Measurements from ENCODE around the gene CEP112.

DNA sequence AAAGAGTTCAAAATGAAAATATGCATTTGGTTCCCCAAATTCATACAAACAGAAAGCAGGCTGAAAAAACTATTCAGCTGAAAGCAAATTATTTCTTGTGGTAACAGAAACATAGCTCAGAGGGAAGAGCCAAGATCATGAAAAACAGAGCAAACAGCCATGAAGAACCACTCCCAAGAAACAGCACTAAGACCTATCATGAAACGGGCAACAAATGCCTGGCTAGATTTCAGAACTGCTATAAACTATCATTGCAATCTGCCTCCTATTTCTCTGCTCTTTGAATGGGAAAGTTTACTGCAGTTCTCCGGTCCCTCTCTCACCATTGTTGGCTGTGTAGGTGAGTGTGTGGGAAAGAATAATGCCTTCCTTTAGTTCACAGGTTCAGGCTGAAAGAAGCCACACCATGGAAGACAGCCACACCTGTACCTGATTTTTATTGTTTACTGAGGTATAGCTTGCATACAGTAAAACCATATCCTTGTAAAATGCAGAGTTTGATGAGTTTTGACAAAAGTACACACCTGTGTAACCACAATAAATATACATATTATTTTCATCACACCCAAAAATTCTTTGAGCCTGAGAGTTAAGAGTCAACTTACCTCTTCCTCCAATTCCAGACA lies 48.2 kb downstream of the CEP112 start:
- no peak for TF ChIP-seq ARHGAP35 (CRISPR knock-in tag; IDR thresholded peaks at IDR 0.05; ENCODE audit: borderline replicate concordance)
- no peak for TF ChIP-seq ZNF589 (CRISPR knock-in tag; conservative IDR thresholded peaks at IDR 0.05)
- TF ChIP-seq, protein P1, sequence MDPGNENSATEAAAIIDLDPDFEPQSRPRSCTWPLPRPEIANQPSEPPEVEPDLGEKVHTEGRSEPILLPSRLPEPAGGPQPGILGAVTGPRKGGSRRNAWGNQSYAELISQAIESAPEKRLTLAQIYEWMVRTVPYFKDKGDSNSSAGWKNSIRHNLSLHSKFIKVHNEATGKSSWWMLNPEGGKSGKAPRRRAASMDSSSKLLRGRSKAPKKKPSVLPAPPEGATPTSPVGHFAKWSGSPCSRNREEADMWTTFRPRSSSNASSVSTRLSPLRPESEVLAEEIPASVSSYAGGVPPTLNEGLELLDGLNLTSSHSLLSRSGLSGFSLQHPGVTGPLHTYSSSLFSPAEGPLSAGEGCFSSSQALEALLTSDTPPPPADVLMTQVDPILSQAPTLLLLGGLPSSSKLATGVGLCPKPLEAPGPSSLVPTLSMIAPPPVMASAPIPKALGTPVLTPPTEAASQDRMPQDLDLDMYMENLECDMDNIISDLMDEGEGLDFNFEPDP (CRISPR knock-in tag; conservative IDR thresholded peaks at IDR 0.05): no peak

Data from HepG2 (cell line).